Tibial nerve (tissue), 4 donors: ENCODE data around the gene TRIM17.

Source experiments
- EP300 ChIP-seq, 2 donors: sonication (generic); formaldehyde crosslinking; IDR thresholded peaks; one replicate each; pipeline ENCODE4 v1.6.1; 2017; ENCODE audit warnings: antibody characterized with exemption in 2 of 2, mild to moderate bottlenecking in 1 of 2
- POLR2A ChIP-seq, 2 donors: fragments of 450-650 bp; IDR thresholded peaks; one replicate each; pipeline ENCODE4 v1.6.1; 2017; ENCODE audit warnings: antibody characterized with exemption in 2 of 2, mild to moderate bottlenecking in 2 of 2, moderate library complexity in 2 of 2
- TF ChIP-seq, protein P1 (sequence below), 5 experiments: fragments of 200-600 bp in 3 of 5; fragments of 450-650 bp in 2 of 5; sonication (generic) in 3 of 5; IDR thresholded peaks; one replicate each; pipeline ENCODE4 v1.5.1; 2016 to 2019; ENCODE audit warnings: antibody characterized with exemption in 5 of 5, mild to moderate bottlenecking in 3 of 5, moderate library complexity in 2 of 5

DNA sequence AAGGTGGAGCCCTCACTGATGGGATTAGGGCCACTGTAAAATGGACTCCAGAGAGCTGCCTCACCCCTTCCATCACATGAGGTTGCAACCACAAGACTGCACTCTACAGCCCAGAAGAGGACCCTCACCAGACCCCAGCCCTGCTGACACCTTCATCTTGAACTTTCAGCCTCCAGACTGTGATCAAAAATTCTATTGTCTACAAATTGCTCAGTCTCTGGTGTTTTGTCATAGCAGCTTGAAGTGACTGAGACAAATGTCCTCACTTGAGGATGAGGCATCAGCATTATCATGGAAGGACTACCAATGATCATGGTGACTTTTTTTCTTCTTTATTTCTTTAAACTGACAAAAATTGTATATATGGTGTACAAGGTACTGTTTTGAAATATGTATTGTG is 26.7 kb upstream of the TRIM17 start:
- TF ChIP-seq, protein P1, sequence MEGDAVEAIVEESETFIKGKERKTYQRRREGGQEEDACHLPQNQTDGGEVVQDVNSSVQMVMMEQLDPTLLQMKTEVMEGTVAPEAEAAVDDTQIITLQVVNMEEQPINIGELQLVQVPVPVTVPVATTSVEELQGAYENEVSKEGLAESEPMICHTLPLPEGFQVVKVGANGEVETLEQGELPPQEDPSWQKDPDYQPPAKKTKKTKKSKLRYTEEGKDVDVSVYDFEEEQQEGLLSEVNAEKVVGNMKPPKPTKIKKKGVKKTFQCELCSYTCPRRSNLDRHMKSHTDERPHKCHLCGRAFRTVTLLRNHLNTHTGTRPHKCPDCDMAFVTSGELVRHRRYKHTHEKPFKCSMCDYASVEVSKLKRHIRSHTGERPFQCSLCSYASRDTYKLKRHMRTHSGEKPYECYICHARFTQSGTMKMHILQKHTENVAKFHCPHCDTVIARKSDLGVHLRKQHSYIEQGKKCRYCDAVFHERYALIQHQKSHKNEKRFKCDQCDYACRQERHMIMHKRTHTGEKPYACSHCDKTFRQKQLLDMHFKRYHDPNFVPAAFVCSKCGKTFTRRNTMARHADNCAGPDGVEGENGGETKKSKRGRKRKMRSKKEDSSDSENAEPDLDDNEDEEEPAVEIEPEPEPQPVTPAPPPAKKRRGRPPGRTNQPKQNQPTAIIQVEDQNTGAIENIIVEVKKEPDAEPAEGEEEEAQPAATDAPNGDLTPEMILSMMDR (IDR thresholded peaks at IDR 0.05) = no peak
- TF ChIP-seq POLR2A (IDR thresholded peaks at IDR 0.05) (no peak), EP300 (IDR thresholded peaks at IDR 0.05) (no peak)
